Panc1 (cell line): Measurements from ENCODE around the gene MS4A18.

ENCODE experiments used
- CTCF ChIP-seq: fragments of 450-650 bp; IDR thresholded peaks from 2 replicates; pipeline ENCODE4 v1.5.1; 2017; ENCODE audit warnings: mild to moderate bottlenecking
- POLR2AphosphoS5 ChIP-seq: IDR thresholded peaks from 2 replicates; pipeline ENCODE4 v1.6.1; 2012; ENCODE audit warnings: mild to moderate bottlenecking, low read depth, low read length, moderate library complexity
- REST ChIP-seq, 2 experiments: IDR thresholded peaks; 2 replicates each; pipeline ENCODE4 v1.6.1; 2011 to 2012; ENCODE audit warnings: low read depth in 2 of 2, control low read depth in 1 of 2, low read length in 1 of 2, mild to moderate bottlenecking in 1 of 2, moderate library complexity in 1 of 2; ENCODE audit not compliant: insufficient read depth in 1 of 2

GRCh38 chr11:60776167-60776566 lies 51.6 kb downstream of the MS4A18 start:
- TF ChIP-seq CTCF (no peak), REST (IDR thresholded peaks at IDR 0.05; ENCODE audit: insufficient read depth in 1 of 2, low read depth in 2 of 2, low read length in 1 of 2) (no peak), POLR2AphosphoS5 (no peak)
